GM18498 (cell line): ENCODE data around the gene PIP5K1B.

ENCODE experiments used
- ATAC-seq: cut with Tn5 transposase; IDR thresholded peaks from one replicate; pipeline ENCODE4 v1.9.1; 2021; ENCODE audit warnings: mild to moderate bottlenecking, moderate library complexity; ENCODE audit not compliant: unreplicated experiment

The PIP5K1B gene

GRCh38 chr9:68731857-68732256 is 26.8 kb downstream of the PIP5K1B start:
- no peak for ATAC-seq

- no peak for ATAC-seq
These were observed 27.5 kb downstream of the PIP5K1B start for GRCh38 chr9:68732405-68733020.

- ATAC-seq, result no peak
These were observed 28.0 kb downstream of the PIP5K1B start for GRCh38 chr9:68733021-68733405.

GRCh38 chr9:68738358-68738757 is 33.3 kb downstream of the PIP5K1B start:
- ATAC-seq, result no peak

GRCh38 chr9:68739621-68740174 is 34.7 kb downstream of the PIP5K1B start:
- ATAC-seq, result no peak

GRCh38 chr9:68740561-68740960 is 35.5 kb downstream of the PIP5K1B start:
- no peak for ATAC-seq

GRCh38 chr9:68741234-68741633 is 36.2 kb downstream of the PIP5K1B start:
- ATAC-seq, result no peak

GRCh38 chr9:68741704-68742332 is 36.8 kb downstream of the PIP5K1B start:
- ATAC-seq, result no peak

- ATAC-seq, result no peak
These were observed 37.3 kb downstream of the PIP5K1B start for GRCh38 chr9:68742333-68742730.

GRCh38 chr9:68744426-68744825 is 39.4 kb downstream of the PIP5K1B start:
- no peak for ATAC-seq

GRCh38 chr9:68746525-68746924 is 41.5 kb downstream of the PIP5K1B start:
- no peak for ATAC-seq

GRCh38 chr9:68747043-68747533 is 42.0 kb downstream of the PIP5K1B start:
- no peak for ATAC-seq

- no peak for ATAC-seq
These were observed 44.1 kb downstream of the PIP5K1B start for GRCh38 chr9:68749135-68749534.

GRCh38 chr9:68749579-68750159 is 44.6 kb downstream of the PIP5K1B start:
- ATAC-seq, result no peak

GRCh38 chr9:68750255-68750654 is 45.2 kb downstream of the PIP5K1B start:
- ATAC-seq, result no peak

GRCh38 chr9:68750786-68751185 is 45.7 kb downstream of the PIP5K1B start:
- no peak for ATAC-seq

- no peak for ATAC-seq
These were observed 46.5 kb downstream of the PIP5K1B start for GRCh38 chr9:68751556-68751955.

GRCh38 chr9:68755051-68755450 is 50.0 kb downstream of the PIP5K1B start:
- no peak for ATAC-seq

- no peak for ATAC-seq
These were observed 50.7 kb downstream of the PIP5K1B start for GRCh38 chr9:68755752-68756151.

GRCh38 chr9:68759981-68760673 is 55.1 kb downstream of the PIP5K1B start:
- ATAC-seq, result no peak

- ATAC-seq, result no peak
These were observed 55.8 kb downstream of the PIP5K1B start for GRCh38 chr9:68760674-68761333.
